CD4-positive, CD25-positive, alpha-beta regulatory T cell (primary cell): ENCODE measurements around the gene VAX1. TPM values are rescaled to one million over a fixed set of nuclear protein-coding genes. Genes with fewer than 3 reads are reported as not detected.

Source experiments
- ATAC-seq, 2 donors: fragments of 150-1000 bp; cut with Tn5 transposase; one replicate each; pipeline ENCODE4 v1.10.0; 2021; ENCODE audit warnings: low read depth in 2 of 2, moderate number of reproducible peaks in 2 of 2, moderate library complexity in 1 of 2
- DNase-seq, 3 donors: peaks; one replicate each; pipeline versions ENCODE4 v3.0.0 to v3.0.0-alpha.2; 2012 to 2022; ENCODE audit warnings: mixed read lengths in 1 of 3
- H3K27ac ChIP-seq: one replicate; pipeline ENCODE4 v1.7.0; 2013; ENCODE audit warnings: mild to moderate bottlenecking, low read length; ENCODE audit not compliant: insufficient read depth, poor library complexity, severe bottlenecking
- H3K27me3 ChIP-seq: one replicate; pipeline ENCODE4 v1.7.0; 2013; ENCODE audit warnings: low read length; ENCODE audit not compliant: control insufficient read depth, insufficient read depth
- H3K36me3 ChIP-seq: one replicate; pipeline ENCODE4 v1.7.0; 2013; ENCODE audit warnings: mild to moderate bottlenecking, low read length, moderate library complexity; ENCODE audit not compliant: control insufficient read depth, insufficient read depth
- H3K4me1 ChIP-seq: 2 replicates; pipeline ENCODE4 v1.7.0; 2013; ENCODE audit warnings: mild to moderate bottlenecking, low read length; ENCODE audit not compliant: insufficient read depth, control insufficient read depth, poor library complexity, severe bottlenecking
- H3K4me3 ChIP-seq: one replicate; pipeline ENCODE4 v1.7.0; 2013; ENCODE audit warnings: low read depth, mild to moderate bottlenecking, low read length, moderate library complexity
- H3K9me3 ChIP-seq, 2 experiments: 1 replicate in 1 of 2; 2 replicates in 1 of 2; pipeline ENCODE4 v1.7.0; 2013; ENCODE audit warnings: low read length in 2 of 2, mild to moderate bottlenecking in 1 of 2, moderate library complexity in 1 of 2; ENCODE audit not compliant: control insufficient read depth in 2 of 2
- H3K27ac Mint-ChIP-seq, 3 donors: one replicate each; pipeline ENCODE4 v1.8.0; 2020 to 2022; ENCODE audit warnings: mild to moderate bottlenecking in 3 of 3, mixed read lengths in 3 of 3, moderate library complexity in 2 of 3
- H3K27me3 Mint-ChIP-seq: one replicate; pipeline ENCODE4 v1.8.0; 2022; ENCODE audit warnings: mild to moderate bottlenecking, mixed read lengths
- H3K36me3 Mint-ChIP-seq: one replicate; pipeline ENCODE4 v1.8.0; 2020; ENCODE audit warnings: mixed read lengths
- H3K4me1 Mint-ChIP-seq, 4 donors: one replicate each; pipeline ENCODE4 v1.8.0; 2020 to 2022; ENCODE audit warnings: mixed read lengths in 4 of 4, mild to moderate bottlenecking in 1 of 4
- H3K4me3 Mint-ChIP-seq, 4 donors: one replicate each; pipeline ENCODE4 v1.8.0; 2020 to 2022; ENCODE audit warnings: mild to moderate bottlenecking in 4 of 4, mixed read lengths in 4 of 4, moderate library complexity in 3 of 4
- H3K9me3 Mint-ChIP-seq, 7 donors: one replicate each; pipeline ENCODE4 v1.8.0; 2020 to 2022; ENCODE audit warnings: mixed read lengths in 7 of 7, mild to moderate bottlenecking in 3 of 7, moderate library complexity in 2 of 7
- polyA plus RNA-seq, 4 donors: library from polyadenylated mRNA; unstranded; fragments of 300-500 nt; fragmentation: Illumina TruSeq; gene quantifications; one replicate each; pipeline ENCODE4 v1.2.3, GENCODE V29; 2021
- total RNA-seq: library from RNA; stranded (reverse); gene quantifications from one replicate; pipeline ENCODE4 v1.2.3, GENCODE V29; 2022

Gene VAX1
- total and polyA plus RNA-seq, 5 donors from 2014 or later = not detected

- Histone ChIP-seq H3K27ac (no peak overlapping the region), H3K4me3 (no peak overlapping the region), H3K9me3 (no peaks in the 10 kb centered on the region), H3K36me3 (no peaks in the 10 kb centered on the region), H3K27me3 (peaks cover 39% of the 10 kb centered on the region), H3K4me1 (peaks cover 15% of the 10 kb centered on the region)
- no peak for ATAC-seq
- H3K4me3 Mint-ChIP-seq = peak overlapping the region in 1 of 4 donors; percentile 24
- H3K4me1 Mint-ChIP-seq = peaks cover 8 to 30% (median 14%) of the 10 kb centered on the region in 4 donors
- H3K9me3 Mint-ChIP-seq = peaks cover 0 to 5% (median 1%) of the 10 kb centered on the region in 7 donors
- no peak for DNase-seq
- H3K27me3 Mint-ChIP-seq = peaks cover 79% of the 10 kb centered on the region
- H3K27ac Mint-ChIP-seq = no peak overlapping the region
- no peaks in the 10 kb centered on the region for H3K36me3 Mint-ChIP-seq
These were observed 1.6 kb downstream of the VAX1 start for GRCh38 chr10:117136391-117136975.

DNA sequence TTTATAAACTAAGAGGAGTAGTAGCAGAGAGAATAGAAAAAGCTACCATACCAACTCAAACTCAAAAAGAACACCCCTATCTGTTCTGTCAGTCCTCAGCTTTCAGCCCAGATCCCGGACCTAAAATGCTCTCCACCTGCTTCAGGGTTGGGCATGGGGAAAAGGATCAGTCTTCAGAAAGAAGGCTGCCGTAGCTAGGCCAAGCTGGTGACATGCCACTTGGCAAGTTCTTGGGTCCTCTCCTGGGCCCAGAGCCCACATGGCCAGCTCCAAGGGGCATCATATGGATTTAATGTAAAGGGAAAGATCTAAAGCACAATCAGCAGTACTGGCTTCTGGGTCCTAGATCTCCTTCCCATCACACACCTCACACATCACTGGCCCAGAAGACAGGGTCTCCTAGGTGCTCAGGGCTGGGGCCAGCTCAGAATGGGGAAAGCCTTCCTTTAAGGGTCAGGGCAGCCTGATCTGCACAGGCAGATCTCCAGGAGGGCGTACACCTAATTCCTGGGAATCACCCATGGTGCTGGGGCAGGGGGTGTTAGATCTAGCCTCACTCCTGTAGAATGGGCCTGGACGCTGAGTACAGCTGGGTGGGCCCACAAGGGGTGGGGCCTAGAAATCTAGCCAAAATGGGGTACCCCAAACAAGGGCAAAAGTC is 2.5 kb downstream of the VAX1 start:
- ATAC-seq (no peak), DNase-seq (no peak)
- Mint-ChIP-seq H3K36me3 (no peaks in the 10 kb centered on the region), H3K27me3 (peaks cover 79% of the 10 kb centered on the region), H3K27ac (no peak overlapping the region), H3K4me3 (peak overlapping the region in 1 of 4 donors; percentile 47), H3K4me1 (peaks cover 8 to 39% (median 17%) of the 10 kb centered on the region in 4 donors), H3K9me3 (peaks cover 0 to 7% (median 0%) of the 10 kb centered on the region in 7 donors)
- Histone ChIP-seq H3K4me1 (peaks cover 18% of the 10 kb centered on the region), H3K27me3 (peaks cover 43% of the 10 kb centered on the region), H3K36me3 (no peaks in the 10 kb centered on the region), H3K9me3 (no peaks in the 10 kb centered on the region), H3K4me3 (no peak overlapping the region), H3K27ac (no peak overlapping the region)

- Mint-ChIP-seq H3K4me1 (peaks cover 8 to 40% (median 17%) of the 10 kb centered on the region in 4 donors), H3K27me3 (peaks cover 80% of the 10 kb centered on the region), H3K27ac (no peak overlapping the region), H3K4me3 (no peak overlapping the region), H3K36me3 (no peaks in the 10 kb centered on the region), H3K9me3 (peaks cover 0 to 7% (median 0%) of the 10 kb centered on the region in 7 donors)
- Histone ChIP-seq H3K36me3 (no peaks in the 10 kb centered on the region), H3K27me3 (peaks cover 47% of the 10 kb centered on the region), H3K4me3 (no peak overlapping the region), H3K9me3 (no peaks in the 10 kb centered on the region), H3K27ac (no peak overlapping the region), H3K4me1 (peaks cover 18% of the 10 kb centered on the region)
- DNase-seq (no peak), ATAC-seq (no peak)
These were observed 3.1 kb downstream of the VAX1 start for GRCh38 chr10:117135026-117135372.

- H3K9me3 Mint-ChIP-seq = peaks cover 0 to 7% (median 0%) of the 10 kb centered on the region in 7 donors
- DNase-seq = no peak
- Histone ChIP-seq H3K9me3 (no peaks in the 10 kb centered on the region), H3K27ac (no peak overlapping the region), H3K36me3 (no peaks in the 10 kb centered on the region), H3K27me3 (peaks cover 51% of the 10 kb centered on the region), H3K4me1 (peaks cover 18% of the 10 kb centered on the region), H3K4me3 (no peak overlapping the region)
- H3K36me3 Mint-ChIP-seq = no peaks in the 10 kb centered on the region
- peaks cover 85% of the 10 kb centered on the region for H3K27me3 Mint-ChIP-seq
- peaks cover 8 to 40% (median 17%) of the 10 kb centered on the region in 4 donors for H3K4me1 Mint-ChIP-seq
- ATAC-seq = no peak
- H3K4me3 Mint-ChIP-seq = no peak overlapping the region
- no peak overlapping the region for H3K27ac Mint-ChIP-seq
These were observed 3.6 kb downstream of the VAX1 start for GRCh38 chr10:117134306-117135025.

DNA sequence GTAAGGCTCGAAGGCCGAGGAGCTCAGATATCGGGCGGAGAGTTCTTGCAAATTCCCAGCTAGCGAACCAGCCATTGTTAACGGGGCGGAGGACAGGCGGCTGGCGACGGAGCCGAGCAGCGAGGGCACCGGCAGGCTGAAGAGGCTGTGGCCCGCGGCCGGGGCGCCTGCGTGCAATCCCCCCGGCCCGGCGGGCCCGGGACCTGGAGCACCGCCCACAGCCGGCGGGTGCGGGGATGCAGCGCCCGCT is 4.1 kb downstream of the VAX1 start:
- Histone ChIP-seq H3K36me3 (no peaks in the 10 kb centered on the region), H3K27me3 (peaks cover 49% of the 10 kb centered on the region), H3K4me3 (no peak overlapping the region), H3K9me3 (no peaks in the 10 kb centered on the region), H3K4me1 (peaks cover 18% of the 10 kb centered on the region), H3K27ac (no peak overlapping the region)
- peaks cover 0 to 7% (median 0%) of the 10 kb centered on the region in 7 donors for H3K9me3 Mint-ChIP-seq
- H3K4me3 Mint-ChIP-seq = peak overlapping the region in 3 of 4 donors; percentile 30 to 73 (median 49)
- no peak overlapping the region for H3K27ac Mint-ChIP-seq
- peaks cover 86% of the 10 kb centered on the region for H3K27me3 Mint-ChIP-seq
- ATAC-seq (no peak), DNase-seq (no peak)
- H3K4me1 Mint-ChIP-seq = peaks cover 8 to 40% (median 17%) of the 10 kb centered on the region in 4 donors
- H3K36me3 Mint-ChIP-seq = no peaks in the 10 kb centered on the region

DNA sequence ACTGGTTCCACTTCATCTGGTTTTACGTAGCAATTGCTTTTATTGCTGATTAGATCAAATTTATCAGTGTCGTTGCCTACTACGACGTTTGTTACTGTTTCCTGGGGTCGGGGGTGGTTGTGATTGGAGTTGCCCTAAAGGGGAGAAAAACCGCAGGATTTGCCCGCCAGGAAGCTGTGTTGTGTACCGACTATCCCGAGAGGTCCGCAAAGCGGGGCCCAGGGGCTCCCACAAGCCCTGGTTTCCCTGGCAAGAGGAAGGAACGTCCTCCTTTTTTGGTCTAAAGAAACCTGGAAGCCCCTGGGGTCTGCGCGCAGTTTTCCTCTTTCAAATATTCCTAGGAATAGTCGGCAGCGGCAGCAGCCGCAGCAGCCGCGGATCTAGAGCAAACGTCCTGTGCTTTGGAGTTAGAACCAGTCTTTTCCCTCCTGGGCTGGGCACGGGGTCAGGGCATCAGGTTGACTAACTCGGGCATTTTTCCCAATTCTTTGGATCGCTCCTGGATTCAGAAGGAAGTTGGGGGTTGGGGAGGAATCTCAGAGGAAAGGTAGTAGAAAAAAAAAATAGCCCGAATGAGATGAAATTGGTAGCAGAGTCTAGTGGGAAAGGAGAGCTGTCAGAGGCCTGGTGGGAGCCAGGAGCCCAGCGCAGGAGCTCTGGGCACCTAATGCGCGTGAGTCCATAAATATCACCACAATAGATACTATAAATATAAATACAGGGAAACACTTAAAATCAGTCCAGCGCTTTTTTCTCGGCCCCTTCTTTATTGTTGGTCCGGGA is 4.6 kb downstream of the VAX1 start:
- H3K9me3 ChIP-seq = no peaks in the 10 kb centered on the region
- peaks cover 45% of the 10 kb centered on the region for H3K27me3 ChIP-seq
- H3K4me1 ChIP-seq = peaks cover 18% of the 10 kb centered on the region
- H3K4me3 Mint-ChIP-seq = peak overlapping the region in 3 of 4 donors; percentile 30 to 73 (median 49)
- no peak for ATAC-seq
- no peak for DNase-seq
- H3K4me1 Mint-ChIP-seq = peaks cover 8 to 39% (median 17%) of the 10 kb centered on the region in 4 donors
- H3K27ac Mint-ChIP-seq = no peak overlapping the region
- no peak overlapping the region for H3K27ac ChIP-seq
- no peaks in the 10 kb centered on the region for H3K36me3 ChIP-seq
- H3K9me3 Mint-ChIP-seq = peaks cover 0 to 7% (median 0%) of the 10 kb centered on the region in 7 donors
- no peaks in the 10 kb centered on the region for H3K36me3 Mint-ChIP-seq
- peaks cover 86% of the 10 kb centered on the region for H3K27me3 Mint-ChIP-seq
- H3K4me3 ChIP-seq = no peak overlapping the region

DNA sequence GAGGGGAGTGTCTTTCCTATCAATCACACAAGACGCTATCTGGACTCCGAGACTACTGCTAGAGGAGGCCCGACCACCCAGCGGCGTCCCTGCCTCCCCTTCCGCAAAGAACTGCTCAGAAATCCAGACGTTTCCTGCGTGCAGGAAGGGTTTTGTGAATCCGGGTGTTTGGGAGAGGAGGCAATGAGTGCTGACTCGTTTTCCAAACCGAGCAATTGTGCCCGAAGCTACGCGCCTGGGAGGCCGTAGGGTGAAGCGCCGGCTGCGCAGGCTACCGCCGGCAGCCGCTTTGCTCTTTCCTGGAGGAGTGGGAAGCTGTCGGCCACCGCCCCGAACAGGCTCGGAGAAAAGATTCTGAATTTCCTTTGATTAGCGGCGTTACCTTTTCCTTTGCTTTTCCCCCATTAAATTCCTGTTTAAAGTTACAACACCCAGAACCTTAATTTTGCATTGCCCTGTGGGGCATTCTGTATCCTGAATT is 5.3 kb downstream of the VAX1 start:
- Histone ChIP-seq H3K27ac (no peak overlapping the region), H3K27me3 (peaks cover 42% of the 10 kb centered on the region), H3K9me3 (no peaks in the 10 kb centered on the region), H3K4me3 (no peak overlapping the region), H3K4me1 (peaks cover 18% of the 10 kb centered on the region), H3K36me3 (no peaks in the 10 kb centered on the region)
- Mint-ChIP-seq H3K27me3 (peaks cover 80% of the 10 kb centered on the region), H3K4me3 (peak overlapping the region in 1 of 4 donors; percentile 77), H3K27ac (no peak overlapping the region), H3K9me3 (peaks cover 0 to 7% (median 0%) of the 10 kb centered on the region in 7 donors), H3K36me3 (no peaks in the 10 kb centered on the region), H3K4me1 (peaks cover 8 to 37% (median 16%) of the 10 kb centered on the region in 4 donors)
- DNase-seq = no peak
- no peak for ATAC-seq
